SU-DHL-6 (cell line): ENCODE measurements around the gene MAFF.

ENCODE experiments used
- H2AFZ ChIP-seq: fragments of 200-600 bp; sonication (generic); 2 replicates; pipeline ENCODE4 v1.6.1; 2014; ENCODE audit warnings: low read depth, mild to moderate bottlenecking, moderate library complexity, mixed read lengths, antibody characterized with exemption, low read length; ENCODE audit not compliant: severe bottlenecking
- H3F3A ChIP-seq: fragments of 200-600 bp; shearing (Covaris generic); 2 replicates; pipeline ENCODE4 v1.6.0; 2016; ENCODE audit warnings: antibody characterized with exemption, mild to moderate bottlenecking; ENCODE audit not compliant: insufficient read depth
- H3K27ac ChIP-seq: fragments of 200-600 bp; sonication (generic); 2 replicates; pipeline ENCODE4 v1.5.1; 2016; ENCODE audit warnings: low read depth, mild to moderate bottlenecking, low read length, moderate library complexity, mixed read lengths
- H3K27me3 ChIP-seq: fragments of 200-600 bp; sonication (generic), shearing (Covaris generic); 2 replicates; pipeline ENCODE4 v1.6.0; 2014; ENCODE audit warnings: mild to moderate bottlenecking, low read length
- H3K36me3 ChIP-seq: fragments of 200-600 bp; sonication (generic); 2 replicates; pipeline ENCODE4 v1.6.1; 2014; ENCODE audit warnings: mild to moderate bottlenecking, low read length, mixed read lengths
- H3K4me2 ChIP-seq: fragments of 300-600, 200-600 bp; shearing (Covaris generic), sonication (generic); 2 replicates; pipeline ENCODE4 v1.6.0; 2014; ENCODE audit warnings: low read length, low read depth, mild to moderate bottlenecking; ENCODE audit not compliant: poor library complexity, severe bottlenecking
- H3K4me3 ChIP-seq: fragments of 200-600 bp; sonication (generic); 2 replicates; pipeline ENCODE4 v1.5.1; 2014; ENCODE audit warnings: antibody characterized with exemption, low read length, mild to moderate bottlenecking, mixed read lengths; ENCODE audit not compliant: insufficient read depth, poor library complexity, severe bottlenecking
- H3K79me2 ChIP-seq: fragments of 200-600 bp; sonication (generic); 2 replicates; pipeline ENCODE4 v1.6.1; 2014; ENCODE audit warnings: mild to moderate bottlenecking, low read length, moderate library complexity; ENCODE audit not compliant: insufficient read depth
- H3K9ac ChIP-seq: fragments of 200-600 bp; sonication (generic); 2 replicates; pipeline ENCODE4 v1.7.0; 2014; ENCODE audit warnings: mild to moderate bottlenecking, low read length
- H3K9me2 ChIP-seq: fragments of 200-600 bp; sonication (generic); replicated peaks from 2 replicates; pipeline ENCODE4 v1.6.1; 2014; ENCODE audit warnings: low read length; ENCODE audit not compliant: insufficient read depth
- H3K9me3 ChIP-seq: fragments of 200-600 bp; sonication (generic); 2 replicates; pipeline ENCODE4 v1.6.1; 2014; ENCODE audit warnings: low read length, mixed read lengths; ENCODE audit not compliant: insufficient read depth
- H4K20me1 ChIP-seq: fragments of 200-600 bp; sonication (generic); 2 replicates; pipeline ENCODE4 v1.6.1; 2014; ENCODE audit warnings: low read depth, mild to moderate bottlenecking, antibody characterized with exemption, low read length, moderate library complexity, mixed read lengths
- EZH2phosphoT487 ChIP-seq: fragments of 200-600 bp; sonication (generic), shearing (Covaris generic); conservative IDR thresholded peaks from 2 replicates; pipeline ENCODE4 v1.6.1; 2018; ENCODE audit warnings: mild to moderate bottlenecking, antibody characterized with exemption, low read length, moderate library complexity, mixed read lengths
- TF ChIP-seq, protein P1 (sequence below): fragments of 200-600 bp; sonication (generic); IDR thresholded peaks from one replicate; pipeline ENCODE4 v1.5.1; 2017; ENCODE audit warnings: antibody characterized with exemption, mild to moderate bottlenecking, low read length, moderate library complexity; ENCODE audit not compliant: insufficient read depth, poor library complexity, severe bottlenecking

The MAFF gene

DNA sequence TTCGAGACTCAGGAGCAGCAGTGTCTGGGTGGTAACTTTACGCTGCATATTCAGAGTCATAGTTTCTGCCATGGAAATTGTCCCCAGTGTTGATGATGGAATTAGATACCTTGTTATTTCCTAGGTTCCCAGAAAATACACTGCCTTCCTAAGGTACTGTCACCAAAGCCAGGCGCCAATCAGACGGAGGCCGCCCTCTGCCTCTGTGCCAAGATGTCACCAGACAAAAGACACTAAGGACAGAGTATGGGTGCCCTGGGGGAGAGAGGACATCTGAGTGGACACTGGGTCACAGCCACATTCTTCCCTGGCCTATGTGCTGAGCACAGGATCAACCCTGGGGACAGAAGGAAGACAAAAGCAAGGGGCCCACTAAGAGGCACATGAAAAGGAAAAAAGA lies 31.3 kb upstream of the MAFF start:
- Histone ChIP-seq H4K20me1 (no peaks in the 10 kb centered on the region), H3K36me3 (no peaks in the 10 kb centered on the region), H3K27ac (no peak overlapping the region), H3K4me2 (no peak overlapping the region), H3K4me3 (no peak overlapping the region), H3F3A (no peaks in the 10 kb centered on the region), H3K27me3 (no peaks in the 10 kb centered on the region), H3K9me2 (no peaks in the 10 kb centered on the region), H3K79me2 (no peaks in the 10 kb centered on the region), H2AFZ (no peak overlapping the region), H3K9ac (no peak overlapping the region), H3K9me3 (no peaks in the 10 kb centered on the region)
- TF ChIP-seq EZH2phosphoT487: no peak
- TF ChIP-seq, protein P1, sequence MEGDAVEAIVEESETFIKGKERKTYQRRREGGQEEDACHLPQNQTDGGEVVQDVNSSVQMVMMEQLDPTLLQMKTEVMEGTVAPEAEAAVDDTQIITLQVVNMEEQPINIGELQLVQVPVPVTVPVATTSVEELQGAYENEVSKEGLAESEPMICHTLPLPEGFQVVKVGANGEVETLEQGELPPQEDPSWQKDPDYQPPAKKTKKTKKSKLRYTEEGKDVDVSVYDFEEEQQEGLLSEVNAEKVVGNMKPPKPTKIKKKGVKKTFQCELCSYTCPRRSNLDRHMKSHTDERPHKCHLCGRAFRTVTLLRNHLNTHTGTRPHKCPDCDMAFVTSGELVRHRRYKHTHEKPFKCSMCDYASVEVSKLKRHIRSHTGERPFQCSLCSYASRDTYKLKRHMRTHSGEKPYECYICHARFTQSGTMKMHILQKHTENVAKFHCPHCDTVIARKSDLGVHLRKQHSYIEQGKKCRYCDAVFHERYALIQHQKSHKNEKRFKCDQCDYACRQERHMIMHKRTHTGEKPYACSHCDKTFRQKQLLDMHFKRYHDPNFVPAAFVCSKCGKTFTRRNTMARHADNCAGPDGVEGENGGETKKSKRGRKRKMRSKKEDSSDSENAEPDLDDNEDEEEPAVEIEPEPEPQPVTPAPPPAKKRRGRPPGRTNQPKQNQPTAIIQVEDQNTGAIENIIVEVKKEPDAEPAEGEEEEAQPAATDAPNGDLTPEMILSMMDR: no peak

DNA sequence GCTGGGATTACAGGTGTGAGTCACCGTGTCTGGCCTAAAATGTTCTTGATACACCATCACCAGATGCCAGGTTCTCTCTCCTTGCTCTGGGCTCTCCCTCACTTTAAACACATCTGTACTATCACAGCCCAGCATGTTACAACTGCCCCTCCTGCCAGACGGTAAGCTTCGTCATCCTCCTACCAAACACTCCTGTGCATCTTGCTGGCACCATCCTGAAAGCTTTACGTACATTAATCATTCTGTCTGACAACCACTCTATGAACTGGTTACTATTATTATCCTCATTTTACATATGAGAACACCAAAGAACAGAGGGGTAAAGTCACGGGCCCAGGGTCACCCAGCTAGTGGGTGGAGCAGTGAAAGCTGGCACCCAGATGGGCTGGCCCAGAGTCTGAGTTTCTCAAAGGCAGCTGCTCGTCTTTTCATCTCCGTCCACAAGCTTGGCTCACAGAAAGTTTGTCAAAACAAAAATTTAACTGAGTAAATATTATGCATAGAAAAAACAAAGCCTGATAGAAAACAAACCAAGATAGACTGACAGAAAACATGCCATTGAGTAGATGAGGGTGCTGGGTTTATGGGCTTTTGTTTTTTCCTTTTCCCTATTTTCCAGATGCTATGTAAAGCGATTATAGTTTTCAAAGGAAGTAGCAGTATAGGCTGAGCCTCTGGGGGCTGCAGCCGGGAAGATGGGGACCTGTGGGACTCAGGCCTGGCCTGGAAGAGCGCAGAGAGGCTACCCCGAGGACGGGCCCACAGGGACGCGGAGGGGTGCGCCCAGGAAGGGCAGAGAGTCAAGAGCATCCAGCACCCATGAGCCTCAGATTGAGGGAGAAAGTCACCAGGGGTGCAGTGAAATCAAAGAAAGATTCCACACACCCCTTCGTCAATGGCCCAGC lies 29.6 kb upstream of the MAFF start:
- Histone ChIP-seq H3K27ac (no peak overlapping the region), H3K4me3 (no peak overlapping the region), H3K9me2 (no peaks in the 10 kb centered on the region), H3K9ac (no peak overlapping the region), H3K79me2 (no peaks in the 10 kb centered on the region), H2AFZ (no peak overlapping the region), H3F3A (no peaks in the 10 kb centered on the region), H3K27me3 (no peaks in the 10 kb centered on the region), H3K9me3 (no peaks in the 10 kb centered on the region), H3K4me2 (no peak overlapping the region), H3K36me3 (no peaks in the 10 kb centered on the region), H4K20me1 (no peaks in the 10 kb centered on the region)
- TF ChIP-seq EZH2phosphoT487: no peak
- TF ChIP-seq, protein P1: no peak

DNA sequence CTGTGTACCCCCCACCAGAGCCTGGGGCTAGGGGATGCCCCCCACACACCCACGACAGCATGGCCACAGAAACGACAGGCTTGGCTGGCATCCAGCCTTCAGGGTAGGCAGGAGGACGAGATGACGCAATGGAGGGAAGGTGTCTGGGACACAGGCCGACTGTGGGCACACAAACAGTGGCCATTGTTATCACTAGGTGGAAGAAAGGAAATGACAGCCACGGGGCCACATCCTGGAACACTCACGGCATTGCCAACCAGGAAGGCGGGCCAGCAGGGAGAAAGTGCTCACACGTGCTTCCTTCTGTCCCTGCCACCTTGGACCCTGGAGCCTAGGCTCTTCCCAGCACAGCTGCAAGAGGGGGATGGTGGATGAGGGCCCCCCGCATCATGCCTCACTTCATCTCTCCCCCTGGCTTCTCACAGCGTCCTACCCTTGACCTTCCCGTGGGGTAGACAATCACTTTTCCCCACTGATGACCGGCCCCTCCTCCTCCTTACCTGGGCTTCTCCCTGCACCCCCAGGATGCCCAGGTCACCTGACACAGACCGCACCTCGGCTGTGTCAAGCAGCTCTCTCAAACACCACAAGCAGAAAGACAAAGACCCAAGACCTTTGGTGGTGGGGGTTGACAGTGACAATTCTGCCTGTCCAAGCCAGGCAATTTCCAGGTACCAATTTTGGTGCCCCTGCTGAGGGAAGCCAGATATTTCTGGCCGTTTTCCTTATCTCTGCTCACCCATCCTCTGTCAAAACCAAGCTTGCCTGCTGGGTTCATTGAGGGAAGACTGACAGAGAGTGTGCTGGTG lies 28.8 kb upstream of the MAFF start:
- no peaks in the 10 kb centered on the region for H3K9me3 ChIP-seq
- no peaks in the 10 kb centered on the region for H3K79me2 ChIP-seq
- H3K27ac ChIP-seq: no peak overlapping the region
- no peak overlapping the region for H2AFZ ChIP-seq
- H3K36me3 ChIP-seq: no peaks in the 10 kb centered on the region
- H3K4me3 ChIP-seq: no peak overlapping the region
- no peaks in the 10 kb centered on the region for H3K9me2 ChIP-seq
- H3K9ac ChIP-seq: no peak overlapping the region
- no peaks in the 10 kb centered on the region for H4K20me1 ChIP-seq
- TF ChIP-seq, protein P1: no peak
- TF ChIP-seq EZH2phosphoT487: no peak
- no peaks in the 10 kb centered on the region for H3K27me3 ChIP-seq
- no peak overlapping the region for H3K4me2 ChIP-seq
- H3F3A ChIP-seq: no peaks in the 10 kb centered on the region
